ENCODE measurements around the gene MRPL19.

MRPL19 gene

DNA sequence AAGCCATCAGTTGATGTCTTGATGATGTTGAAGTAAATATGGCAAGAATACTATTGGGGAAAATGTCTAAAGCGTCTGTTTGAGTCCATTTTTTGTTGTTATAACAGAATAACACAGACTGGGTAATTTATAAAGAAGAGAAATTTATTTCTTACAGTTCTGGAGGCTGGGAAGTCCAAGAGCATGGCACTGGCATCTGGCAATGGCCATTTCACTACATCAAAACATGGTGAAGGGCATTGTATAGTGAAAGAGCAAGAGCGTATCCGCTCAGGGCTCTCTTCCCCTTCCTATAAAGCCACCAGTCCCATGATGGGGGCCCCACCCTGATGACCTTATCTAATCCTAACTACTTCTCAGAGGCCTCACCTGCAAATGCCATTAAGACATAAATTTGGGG lies 29.6 kb upstream of the MRPL19 start:
- no peaks in the 10 kb centered on the region for H3K79me2 ChIP-seq (ENCODE audit: low read length)
- no peak overlapping the region for H3K4me2 ChIP-seq (ENCODE audit: low read length)
- no peak overlapping the region for H3K4me3 ChIP-seq (ENCODE audit: low read length)
- no peaks in the 10 kb centered on the region for H4K20me1 ChIP-seq (ENCODE audit: insufficient read depth, low read length)
- H3K27ac ChIP-seq (ENCODE audit: low read length), result no peak overlapping the region
- no peaks in the 10 kb centered on the region for H3K27me3 ChIP-seq (ENCODE audit: low read depth, low read length)
- H3K9me3 ChIP-seq (ENCODE audit: insufficient read depth, low read length), result no peaks in the 10 kb centered on the region
- no peaks in the 10 kb centered on the region for H3K4me1 ChIP-seq (ENCODE audit: low read length)
- TF ChIP-seq, protein P1, sequence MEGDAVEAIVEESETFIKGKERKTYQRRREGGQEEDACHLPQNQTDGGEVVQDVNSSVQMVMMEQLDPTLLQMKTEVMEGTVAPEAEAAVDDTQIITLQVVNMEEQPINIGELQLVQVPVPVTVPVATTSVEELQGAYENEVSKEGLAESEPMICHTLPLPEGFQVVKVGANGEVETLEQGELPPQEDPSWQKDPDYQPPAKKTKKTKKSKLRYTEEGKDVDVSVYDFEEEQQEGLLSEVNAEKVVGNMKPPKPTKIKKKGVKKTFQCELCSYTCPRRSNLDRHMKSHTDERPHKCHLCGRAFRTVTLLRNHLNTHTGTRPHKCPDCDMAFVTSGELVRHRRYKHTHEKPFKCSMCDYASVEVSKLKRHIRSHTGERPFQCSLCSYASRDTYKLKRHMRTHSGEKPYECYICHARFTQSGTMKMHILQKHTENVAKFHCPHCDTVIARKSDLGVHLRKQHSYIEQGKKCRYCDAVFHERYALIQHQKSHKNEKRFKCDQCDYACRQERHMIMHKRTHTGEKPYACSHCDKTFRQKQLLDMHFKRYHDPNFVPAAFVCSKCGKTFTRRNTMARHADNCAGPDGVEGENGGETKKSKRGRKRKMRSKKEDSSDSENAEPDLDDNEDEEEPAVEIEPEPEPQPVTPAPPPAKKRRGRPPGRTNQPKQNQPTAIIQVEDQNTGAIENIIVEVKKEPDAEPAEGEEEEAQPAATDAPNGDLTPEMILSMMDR (IDR thresholded peaks at IDR 0.05; ENCODE audit: low read depth, low read length), result no peak
- TF ChIP-seq EZH2phosphoT487 (IDR thresholded peaks at IDR 0.05; ENCODE audit: low read depth), result no peak
- no peak overlapping the region for H2AFZ ChIP-seq (ENCODE audit: low read depth, low read length)
- no peak overlapping the region for H3K9ac ChIP-seq (ENCODE audit: low read length)
- no peaks in the 10 kb centered on the region for H3K36me3 ChIP-seq (replicated peaks; ENCODE audit: low read depth, low read length)

DNA sequence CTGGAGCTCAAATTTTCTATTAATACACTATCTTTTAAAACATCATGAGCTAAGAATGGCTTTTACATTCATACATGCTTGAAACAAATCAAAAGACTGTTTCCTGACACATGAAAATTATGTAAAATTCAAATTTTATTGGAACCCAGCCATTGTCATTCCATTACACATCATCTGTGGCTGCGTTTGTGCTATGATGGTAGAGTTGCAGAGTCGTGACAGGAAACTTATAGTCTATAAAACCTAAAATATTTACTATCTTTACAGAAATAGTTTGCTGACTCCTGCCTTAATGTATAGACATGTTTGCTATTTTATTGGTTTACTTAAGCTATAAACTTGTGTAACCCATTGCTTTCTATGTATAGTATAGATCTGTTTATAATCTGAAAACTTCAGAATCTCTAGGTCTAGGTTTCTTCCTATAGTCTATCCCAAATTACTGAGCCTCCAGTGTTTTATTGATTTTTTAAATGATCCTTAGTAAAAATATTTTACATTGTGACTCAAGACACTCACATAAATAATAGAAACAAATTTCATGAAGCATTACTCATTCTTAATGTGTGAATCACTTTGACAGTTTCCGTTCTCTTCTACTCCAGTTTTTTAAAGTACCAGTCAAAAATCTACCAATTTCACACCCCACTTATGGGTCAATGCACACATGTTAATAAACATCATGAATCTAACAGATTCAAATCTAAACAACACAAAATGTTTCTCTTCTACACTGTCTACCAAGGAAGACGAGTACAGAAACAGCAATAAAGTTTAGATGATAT lies 26.4 kb upstream of the MRPL19 start:
- no peaks in the 10 kb centered on the region for H3K9me3 ChIP-seq (ENCODE audit: insufficient read depth, low read length)
- H3K27ac ChIP-seq (ENCODE audit: low read length), result no peak overlapping the region
- no peaks in the 10 kb centered on the region for H3K27me3 ChIP-seq (ENCODE audit: low read depth, low read length)
- no peak overlapping the region for H2AFZ ChIP-seq (ENCODE audit: low read depth, low read length)
- H3K4me1 ChIP-seq (ENCODE audit: low read length), result no peaks in the 10 kb centered on the region
- H3K79me2 ChIP-seq (ENCODE audit: low read length), result no peaks in the 10 kb centered on the region
- no peak for TF ChIP-seq EZH2phosphoT487 (IDR thresholded peaks at IDR 0.05; ENCODE audit: low read depth)
- TF ChIP-seq, protein P1 (IDR thresholded peaks at IDR 0.05; ENCODE audit: low read depth, low read length), result no peak
- H4K20me1 ChIP-seq (ENCODE audit: insufficient read depth, low read length), result no peaks in the 10 kb centered on the region
- H3K4me2 ChIP-seq (ENCODE audit: low read length), result no peak overlapping the region
- no peak overlapping the region for H3K4me3 ChIP-seq (ENCODE audit: low read length)
- no peak overlapping the region for H3K9ac ChIP-seq (ENCODE audit: low read length)
- no peaks in the 10 kb centered on the region for H3K36me3 ChIP-seq (replicated peaks; ENCODE audit: low read depth, low read length)

DNA sequence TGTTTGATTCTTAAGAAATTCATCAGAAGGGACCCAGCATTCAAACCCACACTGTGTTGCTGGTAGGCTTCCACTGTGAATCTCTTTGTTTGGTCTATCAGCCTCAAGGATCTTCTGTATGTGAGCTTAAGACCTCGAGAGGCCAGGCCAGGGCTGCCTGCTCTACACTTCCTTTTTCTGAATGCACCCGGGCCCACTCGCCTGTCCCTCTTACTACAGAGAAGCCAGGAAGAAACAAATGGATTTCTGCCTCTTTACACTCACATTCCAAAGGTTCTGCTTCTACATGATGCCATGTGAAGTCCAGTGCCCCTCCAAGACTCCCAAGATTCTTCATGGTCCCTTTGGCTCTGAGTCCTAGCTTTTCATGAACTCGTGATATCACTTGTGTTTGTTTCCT lies 25.4 kb upstream of the MRPL19 start:
- no peak for TF ChIP-seq EZH2phosphoT487 (IDR thresholded peaks at IDR 0.05; ENCODE audit: low read depth)
- TF ChIP-seq, protein P1 (IDR thresholded peaks at IDR 0.05; ENCODE audit: low read depth, low read length), result no peak
- no peaks in the 10 kb centered on the region for H3K27me3 ChIP-seq (ENCODE audit: low read depth, low read length)
- H3K9ac ChIP-seq (ENCODE audit: low read length), result no peak overlapping the region
- H4K20me1 ChIP-seq (ENCODE audit: insufficient read depth, low read length), result no peaks in the 10 kb centered on the region
- no peaks in the 10 kb centered on the region for H3K36me3 ChIP-seq (replicated peaks; ENCODE audit: low read depth, low read length)
- H3K9me3 ChIP-seq (ENCODE audit: insufficient read depth, low read length), result no peaks in the 10 kb centered on the region
- H3K79me2 ChIP-seq (ENCODE audit: low read length), result no peaks in the 10 kb centered on the region
- H2AFZ ChIP-seq (ENCODE audit: low read depth, low read length), result 0 out of 2 replicates have a peak overlapping the region, but pooled peaks have one; percentile 3
- H3K4me3 ChIP-seq (ENCODE audit: low read length), result no peak overlapping the region
- no peak overlapping the region for H3K4me2 ChIP-seq (ENCODE audit: low read length)
- H3K4me1 ChIP-seq (ENCODE audit: low read length), result no peaks in the 10 kb centered on the region
- H3K27ac ChIP-seq (ENCODE audit: low read length), result no peak overlapping the region

DNA sequence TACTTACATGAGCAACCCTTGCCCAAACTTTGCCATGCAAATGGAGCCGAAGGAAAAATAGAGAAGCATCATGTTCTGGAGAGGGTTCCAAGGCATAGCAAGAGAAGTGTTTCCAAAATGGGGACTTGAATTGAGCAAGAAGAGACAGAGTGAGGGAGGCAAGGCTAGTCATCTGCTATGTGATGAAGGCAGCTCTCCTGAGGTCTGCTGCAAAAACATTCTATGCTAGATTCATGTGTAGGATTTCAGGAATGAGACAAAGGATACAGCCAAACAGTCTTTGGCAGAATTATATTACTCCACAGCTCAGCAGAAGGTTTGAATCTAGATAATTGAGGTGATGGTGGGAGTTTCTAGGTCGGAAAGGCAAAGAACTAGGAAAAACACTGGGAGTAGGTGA lies 24.1 kb upstream of the MRPL19 start:
- Histone ChIP-seq H3K9me3 (ENCODE audit: insufficient read depth, low read length) (no peaks in the 10 kb centered on the region), H2AFZ (ENCODE audit: low read depth, low read length) (no peak overlapping the region), H3K4me3 (ENCODE audit: low read length) (no peak overlapping the region), H3K79me2 (ENCODE audit: low read length) (no peaks in the 10 kb centered on the region), H3K36me3 (replicated peaks; ENCODE audit: low read depth, low read length) (no peaks in the 10 kb centered on the region), H4K20me1 (ENCODE audit: insufficient read depth, low read length) (no peaks in the 10 kb centered on the region), H3K4me2 (ENCODE audit: low read length) (no peak overlapping the region), H3K4me1 (ENCODE audit: low read length) (no peaks in the 10 kb centered on the region), H3K27ac (ENCODE audit: low read length) (no peak overlapping the region), H3K9ac (ENCODE audit: low read length) (no peak overlapping the region), H3K27me3 (ENCODE audit: low read depth, low read length) (0 out of 2 replicates have a peak, but pooled peaks cover 3% of the 10 kb centered on the region)
- TF ChIP-seq EZH2phosphoT487 (IDR thresholded peaks at IDR 0.05; ENCODE audit: low read depth), result no peak
- TF ChIP-seq, protein P1 (IDR thresholded peaks at IDR 0.05; ENCODE audit: low read depth, low read length), result no peak

All from OCI-LY3 (cell line).